ENCODE results near the gene DOK6. TPM values are rescaled to one million over a fixed set of nuclear protein-coding genes. Genes with fewer than 3 reads are reported as not detected.

DOK6 gene
- total RNA-seq, 1 donor from 2014 or later = 0.43 TPM

DNA sequence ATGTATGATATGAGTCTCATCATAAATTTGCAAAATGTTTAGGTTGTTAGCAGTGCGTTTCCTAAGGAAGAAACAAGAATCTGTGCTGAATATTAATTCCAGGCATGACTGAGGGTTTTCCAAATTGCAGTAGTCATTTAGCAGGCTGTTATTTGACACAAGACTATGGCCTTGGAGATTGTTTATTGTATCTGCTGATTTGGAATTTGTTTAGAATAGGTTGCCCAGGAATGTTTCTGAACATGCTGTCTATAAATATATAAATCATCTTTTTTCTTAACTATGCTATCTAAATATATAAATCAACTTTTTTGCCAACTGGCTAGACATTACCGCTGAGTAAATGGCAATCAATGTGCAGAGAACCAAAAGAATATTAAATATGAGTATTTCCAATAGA lies 90.9 kb downstream of the DOK6 start:
- peaks cover 4% of the 10 kb centered on the region for H3K36me3 Mint-ChIP-seq
- peaks cover 5% of the 10 kb centered on the region for H3K9me3 Mint-ChIP-seq
- H3K27ac ChIP-seq = no peak overlapping the region
- H3F3A ChIP-seq (ENCODE audit: low read depth) = no peaks in the 10 kb centered on the region
- no peaks in the 10 kb centered on the region for H3K27me3 ChIP-seq
- no peaks in the 10 kb centered on the region for H3K9me3 ChIP-seq (ENCODE audit: low read depth)
- no peak overlapping the region for H3K4me3 ChIP-seq
- H3K79me2 ChIP-seq (ENCODE audit: low read depth) = no peaks in the 10 kb centered on the region
- no peaks in the 10 kb centered on the region for H3K4me1 ChIP-seq
- H3K27me3 Mint-ChIP-seq (ENCODE audit: insufficient read depth, low read depth) = peaks cover 4% of the 10 kb centered on the region
- H4K20me1 ChIP-seq (ENCODE audit: low read depth) = no peaks in the 10 kb centered on the region
- H3K27ac Mint-ChIP-seq = no peak overlapping the region
- no peak overlapping the region for H3K9ac ChIP-seq
- no peaks in the 10 kb centered on the region for H3K36me3 ChIP-seq
- H3K4me3 Mint-ChIP-seq = no peak overlapping the region
- TF ChIP-seq EZH2phosphoT487 (IDR thresholded peaks at IDR 0.05) (no peak), EZH2 (IDR thresholded peaks at IDR 0.05) (no peak)
- TF ChIP-seq, protein P1, sequence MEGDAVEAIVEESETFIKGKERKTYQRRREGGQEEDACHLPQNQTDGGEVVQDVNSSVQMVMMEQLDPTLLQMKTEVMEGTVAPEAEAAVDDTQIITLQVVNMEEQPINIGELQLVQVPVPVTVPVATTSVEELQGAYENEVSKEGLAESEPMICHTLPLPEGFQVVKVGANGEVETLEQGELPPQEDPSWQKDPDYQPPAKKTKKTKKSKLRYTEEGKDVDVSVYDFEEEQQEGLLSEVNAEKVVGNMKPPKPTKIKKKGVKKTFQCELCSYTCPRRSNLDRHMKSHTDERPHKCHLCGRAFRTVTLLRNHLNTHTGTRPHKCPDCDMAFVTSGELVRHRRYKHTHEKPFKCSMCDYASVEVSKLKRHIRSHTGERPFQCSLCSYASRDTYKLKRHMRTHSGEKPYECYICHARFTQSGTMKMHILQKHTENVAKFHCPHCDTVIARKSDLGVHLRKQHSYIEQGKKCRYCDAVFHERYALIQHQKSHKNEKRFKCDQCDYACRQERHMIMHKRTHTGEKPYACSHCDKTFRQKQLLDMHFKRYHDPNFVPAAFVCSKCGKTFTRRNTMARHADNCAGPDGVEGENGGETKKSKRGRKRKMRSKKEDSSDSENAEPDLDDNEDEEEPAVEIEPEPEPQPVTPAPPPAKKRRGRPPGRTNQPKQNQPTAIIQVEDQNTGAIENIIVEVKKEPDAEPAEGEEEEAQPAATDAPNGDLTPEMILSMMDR (IDR thresholded peaks at IDR 0.05) = no peak
- H2AFZ ChIP-seq (replicated peaks) = no peak overlapping the region
- no peak overlapping the region for H3K4me2 ChIP-seq
- no peak for DNase-seq (ENCODE audit: low spot score)
- H3K4me1 Mint-ChIP-seq = peaks cover 2% of the 10 kb centered on the region

DNA sequence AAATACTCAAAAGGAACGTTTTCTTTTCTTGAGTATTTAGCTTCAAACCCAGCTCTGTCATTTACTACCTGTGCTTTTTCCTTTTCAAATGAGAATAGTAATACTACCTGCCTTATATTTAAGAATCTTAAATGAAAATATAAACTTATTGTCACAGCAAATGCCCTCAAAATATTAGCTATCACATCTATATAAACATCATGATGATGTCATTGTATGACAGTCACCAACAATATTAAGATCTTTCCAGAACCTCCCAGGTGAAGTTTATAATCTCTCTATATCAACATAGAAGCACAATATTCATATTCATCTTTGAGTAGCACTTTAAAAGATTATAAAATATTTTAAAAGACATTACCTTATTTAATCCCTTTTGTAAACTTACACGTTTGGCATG lies 92.2 kb downstream of the DOK6 start:
- no peak for TF ChIP-seq EZH2phosphoT487 (IDR thresholded peaks at IDR 0.05)
- TF ChIP-seq, protein P1 (IDR thresholded peaks at IDR 0.05) = no peak
- no peaks in the 10 kb centered on the region for H3K9me3 ChIP-seq (ENCODE audit: low read depth)
- H3K4me3 Mint-ChIP-seq = no peak overlapping the region
- no peaks in the 10 kb centered on the region for H3K4me1 ChIP-seq
- H4K20me1 ChIP-seq (ENCODE audit: low read depth) = no peaks in the 10 kb centered on the region
- no peak overlapping the region for H3K9ac ChIP-seq
- H3K36me3 Mint-ChIP-seq = peaks cover 3% of the 10 kb centered on the region
- no peak overlapping the region for H3K27ac Mint-ChIP-seq
- no peaks in the 10 kb centered on the region for H3K27me3 ChIP-seq
- DNase-seq (ENCODE audit: low spot score) = no peak
- no peaks in the 10 kb centered on the region for H3K36me3 ChIP-seq
- peaks cover 4% of the 10 kb centered on the region for H3K27me3 Mint-ChIP-seq (ENCODE audit: insufficient read depth, low read depth)
- H2AFZ ChIP-seq (replicated peaks) = no peak overlapping the region
- no peaks in the 10 kb centered on the region for H3K79me2 ChIP-seq (ENCODE audit: low read depth)
- no peak overlapping the region for H3K27ac ChIP-seq
- peaks cover 2% of the 10 kb centered on the region for H3K4me1 Mint-ChIP-seq
- H3K9me3 Mint-ChIP-seq = peaks cover 6% of the 10 kb centered on the region
- H3K4me2 ChIP-seq = no peak overlapping the region
- H3K4me3 ChIP-seq = no peak overlapping the region
- no peaks in the 10 kb centered on the region for H3F3A ChIP-seq (ENCODE audit: low read depth)

DNA sequence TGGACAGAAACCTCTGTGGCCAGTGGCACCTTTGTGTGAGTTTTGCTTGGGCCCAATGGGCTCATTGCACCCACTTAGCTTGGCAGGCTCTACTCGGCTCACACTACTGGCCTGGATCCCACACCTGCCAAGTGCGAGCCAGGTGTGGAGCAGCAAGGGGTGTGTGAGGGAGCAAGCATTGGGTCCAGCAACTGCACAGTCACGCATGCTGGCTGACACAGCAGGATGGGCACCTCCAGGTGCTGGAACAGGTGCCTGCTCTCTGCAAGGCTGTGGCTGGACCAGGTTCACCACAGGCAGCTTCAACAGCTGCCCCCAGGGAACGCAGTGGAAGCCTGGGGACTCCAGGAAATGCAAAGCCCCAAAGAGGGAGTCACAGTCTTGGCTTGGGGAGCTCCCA lies 94.2 kb downstream of the DOK6 start:
- Histone ChIP-seq H3K4me2 (no peak overlapping the region), H3K4me1 (no peaks in the 10 kb centered on the region), H3K9ac (no peak overlapping the region), H3K9me3 (ENCODE audit: low read depth) (no peaks in the 10 kb centered on the region), H3K79me2 (ENCODE audit: low read depth) (no peaks in the 10 kb centered on the region), H3K27me3 (no peaks in the 10 kb centered on the region), H3F3A (ENCODE audit: low read depth) (no peaks in the 10 kb centered on the region), H3K4me3 (no peak overlapping the region), H4K20me1 (ENCODE audit: low read depth) (no peaks in the 10 kb centered on the region), H3K36me3 (no peaks in the 10 kb centered on the region), H2AFZ (replicated peaks) (no peak overlapping the region), H3K27ac (no peak overlapping the region)
- TF ChIP-seq, protein P1 (IDR thresholded peaks at IDR 0.05) = no peak
- TF ChIP-seq EZH2 (IDR thresholded peaks at IDR 0.05) (no peak), EZH2phosphoT487 (IDR thresholded peaks at IDR 0.05) (no peak)
- Mint-ChIP-seq H3K27ac (no peak overlapping the region), H3K4me3 (no peak overlapping the region), H3K36me3 (peaks cover 3% of the 10 kb centered on the region), H3K4me1 (peaks cover 2% of the 10 kb centered on the region), H3K27me3 (ENCODE audit: insufficient read depth, low read depth) (no peaks in the 10 kb centered on the region), H3K9me3 (peaks cover 6% of the 10 kb centered on the region)
- DNase-seq (ENCODE audit: low spot score) = no peak
